GM23248 (cell line): ENCODE data around the gene BCL2A1.

Experiments used
- EZH2 ChIP-seq: fragments of 200-600 bp; sonication (generic); IDR thresholded peaks from 2 replicates; pipeline ENCODE4 v1.6.1; 2018; ENCODE audit warnings: antibody characterized with exemption, mild to moderate bottlenecking; ENCODE audit not compliant: insufficient read depth, poor library complexity, severe bottlenecking
- EZH2phosphoT487 ChIP-seq: fragments of 200-600 bp; sonication (generic); IDR thresholded peaks from 2 replicates; pipeline ENCODE4 v1.6.1; 2018; ENCODE audit warnings: antibody characterized with exemption, moderate library complexity, mild to moderate bottlenecking, low read depth; ENCODE audit not compliant: insufficient read depth

DNA sequence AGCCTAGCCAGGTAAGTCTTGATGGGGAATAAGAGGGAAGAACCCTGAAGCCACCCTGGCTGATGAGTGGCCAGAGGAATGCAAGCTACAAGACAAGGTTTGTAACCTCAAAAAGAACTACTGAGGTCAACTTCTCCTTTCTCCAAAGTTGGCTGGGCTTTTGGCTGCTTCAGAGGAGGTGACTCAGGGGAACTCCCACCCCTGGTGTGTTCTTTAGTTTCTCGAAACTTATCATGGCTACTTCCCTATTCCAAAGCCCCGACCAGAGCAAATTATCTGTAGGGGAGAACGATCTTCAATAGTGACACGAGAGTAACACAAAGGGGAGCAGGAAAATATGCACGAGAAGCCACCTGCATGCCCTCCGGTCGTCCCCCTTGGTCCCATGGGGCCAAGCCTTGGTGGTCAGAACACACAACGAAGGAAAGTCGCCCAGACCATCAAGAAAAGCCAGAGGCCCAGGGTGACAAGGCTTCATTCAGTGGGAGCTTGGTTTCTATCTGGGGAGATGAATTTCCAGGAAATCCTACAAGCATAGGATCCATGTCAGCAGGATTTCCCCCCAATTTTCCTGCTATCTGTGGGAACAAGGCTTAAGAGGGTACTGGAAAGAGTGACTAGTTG lies 6.5 kb upstream of the BCL2A1 start:
- TF ChIP-seq EZH2 (no peak), EZH2phosphoT487 (no peak)
